Erythroblast (primary cell): ENCODE results near the gene ZBTB1.

Experiments
- GATA1 ChIP-seq: IDR thresholded peaks from 2 replicates; pipeline ENCODE4 v1.6.1; 2011; ENCODE audit warnings: low read depth, mild to moderate bottlenecking, control low read depth, low read length, moderate library complexity
- POLR2A ChIP-seq: IDR thresholded peaks from 2 replicates; pipeline ENCODE4 v1.6.1; 2011; ENCODE audit warnings: mild to moderate bottlenecking, low read length

DNA sequence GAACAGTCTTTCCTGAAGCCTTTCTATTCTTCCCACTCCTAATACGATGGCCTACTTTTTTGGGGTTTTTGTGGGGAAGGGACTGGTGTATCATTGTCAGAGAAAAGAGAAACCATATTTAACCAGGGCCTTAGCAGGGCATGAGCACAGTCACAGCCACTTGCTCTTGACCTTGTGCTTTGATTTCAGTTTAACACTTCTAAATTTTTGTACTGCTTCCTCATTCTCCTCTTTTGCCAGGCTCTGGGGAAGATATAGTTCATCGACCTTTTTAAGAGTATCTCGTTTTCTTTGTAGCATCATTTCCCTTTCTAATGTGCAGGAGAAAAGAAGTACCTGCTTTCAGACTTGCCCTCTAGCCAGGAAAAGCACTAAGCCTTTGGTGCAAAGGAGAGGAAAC, 2.2 kb downstream of the ZBTB1 start:
- no peak for TF ChIP-seq POLR2A
- TF ChIP-seq GATA1, result no peak
